Measurements from ENCODE around the gene FBLN1.

Gene FBLN1

DNA sequence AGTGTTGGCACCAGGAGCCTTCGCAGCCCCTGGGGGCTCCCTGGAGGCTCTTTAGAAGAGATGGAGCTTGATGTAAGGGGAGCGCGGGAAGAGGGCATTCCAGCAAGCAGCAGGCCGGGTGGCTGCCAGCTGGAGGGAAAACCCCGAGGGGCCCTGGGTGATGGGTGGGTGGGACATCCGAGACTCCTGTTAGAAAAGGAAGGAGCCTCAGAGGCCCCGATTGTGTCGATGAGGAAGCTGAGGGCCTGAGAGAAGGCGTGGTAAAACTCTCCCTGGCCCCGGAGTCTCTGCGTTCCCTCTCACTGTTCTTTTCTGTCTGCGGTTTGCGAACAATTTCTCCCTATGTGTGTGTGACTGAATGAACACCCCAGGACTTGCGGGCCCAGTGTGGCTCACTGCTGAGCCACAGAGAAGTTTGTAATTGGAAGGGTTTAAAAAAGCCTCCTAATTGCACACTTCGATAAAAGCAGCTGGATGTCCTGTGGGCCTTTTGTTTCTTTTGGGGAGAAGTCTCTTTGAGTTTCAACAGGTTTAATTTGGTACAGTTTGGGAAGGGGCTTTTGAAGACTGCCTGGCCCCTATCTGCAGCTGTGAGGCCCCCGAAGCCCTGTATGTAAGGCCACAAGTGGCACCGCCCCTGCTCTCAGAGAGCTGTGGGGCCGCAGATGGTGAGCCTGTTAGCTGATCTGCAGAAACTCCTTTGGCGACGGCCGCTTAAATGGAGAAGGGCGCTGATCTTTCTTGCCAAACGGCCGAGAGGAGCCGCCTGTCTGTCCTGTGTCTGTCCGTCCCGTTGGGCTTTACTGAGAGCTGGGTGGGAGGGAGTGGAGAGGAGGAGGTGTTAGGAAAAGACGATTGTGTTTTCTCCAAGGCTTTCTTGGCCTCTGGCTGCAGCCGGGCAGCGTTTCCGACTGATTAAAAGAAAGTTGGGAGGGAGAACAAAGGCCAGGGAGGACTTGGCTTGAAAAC is 2.0 kb downstream of the FBLN1 start:
- peaks cover 73% of the 10 kb centered on the region for H3K27me3 Mint-ChIP-seq
- H3K36me3 Mint-ChIP-seq (ENCODE audit: low read depth) = no peaks in the 10 kb centered on the region
- H3K27ac Mint-ChIP-seq = no peak overlapping the region
- no peak overlapping the region for H3K4me3 Mint-ChIP-seq
- no peak for DNase-seq
- peaks cover 6% of the 10 kb centered on the region for H3K4me1 Mint-ChIP-seq (ENCODE audit: low read depth)
- no peaks in the 10 kb centered on the region for H3K9me3 Mint-ChIP-seq

DNA sequence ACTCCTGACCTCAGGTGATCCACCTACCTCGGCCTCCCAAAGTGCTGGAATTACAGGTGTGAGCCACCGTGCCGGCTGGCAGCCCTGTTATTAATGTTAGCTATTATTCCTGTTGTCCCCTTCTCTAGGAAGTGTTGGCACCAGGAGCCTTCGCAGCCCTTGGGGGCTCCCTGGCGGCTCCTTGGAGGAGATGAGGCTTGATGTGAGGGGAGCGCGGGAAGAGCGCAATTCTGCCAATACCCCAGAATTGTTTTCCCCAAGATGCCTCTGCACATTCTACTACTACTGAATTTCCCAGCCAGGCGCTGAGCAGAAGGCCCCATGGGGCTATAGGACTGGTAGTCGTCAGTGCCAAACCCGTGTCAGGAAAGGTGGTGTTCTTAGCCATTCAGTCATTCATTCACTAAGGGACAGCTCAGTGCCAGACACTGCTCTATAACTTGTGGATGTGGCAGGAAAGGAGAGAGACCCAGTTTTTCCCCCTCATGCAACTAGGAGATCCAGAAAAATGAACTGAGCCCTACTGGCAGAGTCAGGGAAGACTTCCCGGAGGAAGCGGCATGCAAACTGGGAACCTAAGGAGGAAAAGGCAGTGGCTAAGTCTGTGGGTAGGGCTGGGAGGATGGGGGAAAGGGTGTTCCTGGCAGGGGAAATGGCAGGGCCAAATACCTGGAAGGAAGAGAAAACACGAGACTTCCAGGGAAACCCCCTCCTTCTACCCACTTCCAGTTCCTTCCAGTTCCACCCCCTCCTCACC is 3.5 kb downstream of the FBLN1 start:
- DNase-seq = no peak
- no peak overlapping the region for H3K27ac Mint-ChIP-seq
- H3K9me3 Mint-ChIP-seq = no peaks in the 10 kb centered on the region
- H3K4me3 Mint-ChIP-seq = no peak overlapping the region
- peaks cover 6% of the 10 kb centered on the region for H3K4me1 Mint-ChIP-seq (ENCODE audit: low read depth)
- H3K36me3 Mint-ChIP-seq (ENCODE audit: low read depth) = no peaks in the 10 kb centered on the region
- peaks cover 58% of the 10 kb centered on the region for H3K27me3 Mint-ChIP-seq

DNA sequence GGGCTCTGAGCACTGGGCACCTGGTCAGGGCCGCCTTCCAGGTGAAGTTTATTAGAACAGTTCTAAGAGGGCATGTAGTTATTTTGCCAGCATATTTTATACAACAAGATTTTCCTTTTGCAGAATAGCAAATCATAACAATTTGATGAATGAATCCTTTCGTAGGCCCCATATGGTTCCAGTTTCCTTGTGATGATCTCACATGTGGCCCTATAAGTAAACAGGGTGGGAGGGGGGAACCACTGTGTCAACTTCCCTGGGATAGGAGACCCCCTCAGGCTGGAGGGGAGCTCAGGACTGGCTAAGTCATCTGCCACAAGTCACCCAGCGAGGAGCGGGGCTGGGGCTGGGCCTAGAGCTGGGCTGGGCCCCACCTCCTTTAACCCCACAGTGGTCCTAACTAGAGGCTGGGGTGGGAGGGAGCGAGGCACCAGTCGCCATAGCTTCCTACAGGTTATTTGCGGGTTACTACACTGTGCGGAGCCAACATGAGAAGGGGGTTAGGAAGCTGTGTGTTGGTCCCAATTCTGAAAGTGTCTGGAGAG is 4.2 kb downstream of the FBLN1 start:
- H3K9me3 Mint-ChIP-seq = no peaks in the 10 kb centered on the region
- H3K27ac Mint-ChIP-seq = no peak overlapping the region
- DNase-seq = no peak
- H3K4me1 Mint-ChIP-seq (ENCODE audit: low read depth) = peaks cover 6% of the 10 kb centered on the region
- no peaks in the 10 kb centered on the region for H3K36me3 Mint-ChIP-seq (ENCODE audit: low read depth)
- peaks cover 53% of the 10 kb centered on the region for H3K27me3 Mint-ChIP-seq
- no peak overlapping the region for H3K4me3 Mint-ChIP-seq

DNA sequence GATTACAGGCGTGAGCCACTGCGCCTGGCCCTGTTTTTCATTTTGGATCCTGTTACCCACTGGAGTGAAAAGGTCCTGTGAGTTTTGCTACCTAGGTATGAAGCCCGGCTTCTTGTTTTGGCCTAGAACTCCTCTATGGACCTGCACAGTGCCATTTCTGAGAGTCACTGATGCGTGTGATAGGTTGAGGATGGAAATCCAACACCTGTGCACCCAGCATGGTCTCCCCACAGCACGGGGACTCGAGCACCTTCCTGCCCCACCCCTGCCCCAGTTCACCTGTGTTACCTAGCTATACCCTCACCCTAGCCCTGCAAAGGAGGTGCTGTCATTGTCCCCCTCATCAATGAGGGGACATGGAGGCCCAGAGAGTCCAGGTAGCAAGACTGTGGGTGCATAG is 5.1 kb downstream of the FBLN1 start:
- Mint-ChIP-seq H3K9me3 (no peaks in the 10 kb centered on the region), H3K4me3 (no peak overlapping the region), H3K27ac (no peak overlapping the region), H3K36me3 (ENCODE audit: low read depth) (no peaks in the 10 kb centered on the region), H3K27me3 (peaks cover 50% of the 10 kb centered on the region), H3K4me1 (ENCODE audit: low read depth) (peaks cover 6% of the 10 kb centered on the region)
- DNase-seq = no peak

DNA sequence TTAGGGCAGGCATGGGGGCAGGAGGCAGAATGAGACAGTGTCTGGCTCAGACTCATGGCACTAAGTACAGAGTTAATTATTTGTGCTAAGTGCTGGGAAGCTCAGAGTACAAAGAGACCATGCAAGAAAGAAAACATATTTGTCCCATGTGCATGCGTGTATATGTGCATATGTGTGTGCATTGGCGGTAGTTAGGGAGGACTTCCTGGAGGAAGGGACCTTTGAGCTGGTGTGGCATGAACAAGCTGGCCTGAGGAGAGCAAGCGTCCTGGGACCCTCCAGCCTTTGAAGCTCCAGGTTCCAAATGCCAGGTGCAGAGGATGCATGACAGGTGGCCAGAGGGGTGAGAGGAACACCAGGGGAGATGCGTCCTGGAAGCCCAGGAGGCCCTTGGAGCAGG is 6.1 kb downstream of the FBLN1 start:
- H3K4me1 Mint-ChIP-seq (ENCODE audit: low read depth) = peaks cover 3% of the 10 kb centered on the region
- no peak overlapping the region for H3K4me3 Mint-ChIP-seq
- DNase-seq = no peak
- no peaks in the 10 kb centered on the region for H3K9me3 Mint-ChIP-seq
- H3K36me3 Mint-ChIP-seq (ENCODE audit: low read depth) = no peaks in the 10 kb centered on the region
- H3K27me3 Mint-ChIP-seq = peaks cover 44% of the 10 kb centered on the region
- H3K27ac Mint-ChIP-seq = no peak overlapping the region

DNA sequence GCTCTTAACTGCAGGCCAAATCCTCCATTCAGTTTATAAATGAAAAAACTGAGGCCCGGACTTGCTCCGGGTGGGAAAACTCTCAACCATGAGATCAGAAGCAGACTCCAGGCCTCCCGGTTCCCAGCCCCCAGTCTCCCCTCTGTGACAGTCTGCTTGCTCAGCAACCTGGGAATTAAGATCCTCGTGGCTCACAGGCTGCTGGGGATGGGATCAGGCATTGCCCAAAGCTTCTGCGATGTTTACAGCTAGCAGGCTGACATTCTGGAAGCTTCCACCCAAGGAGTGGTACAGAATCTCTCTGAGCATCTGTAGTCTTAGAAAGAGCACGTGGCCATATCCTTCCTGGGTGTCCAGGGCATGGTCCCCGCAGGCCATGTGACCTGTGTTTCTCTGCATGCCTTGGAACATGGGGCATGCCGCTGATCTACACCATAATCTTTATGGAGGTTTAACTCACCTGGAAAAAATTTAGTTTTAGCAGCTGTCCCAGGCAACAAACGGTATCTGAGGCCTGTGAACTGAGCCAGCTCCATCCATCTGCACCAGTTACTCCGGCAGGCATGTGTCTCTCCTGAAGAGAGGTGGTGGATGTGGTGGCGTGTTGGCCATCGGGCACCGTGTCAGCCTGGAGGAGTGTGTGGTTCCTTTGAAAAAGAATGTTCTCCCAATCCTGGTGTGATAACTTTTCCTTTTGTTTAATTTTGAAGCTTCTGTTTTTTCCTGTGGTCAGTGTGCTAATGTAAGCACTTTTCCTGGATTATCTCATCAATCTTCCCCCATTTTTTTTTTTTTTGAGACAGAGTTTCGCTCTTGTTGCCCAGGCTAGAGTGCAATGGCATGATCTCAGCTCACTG is 7.9 kb downstream of the FBLN1 start:
- Mint-ChIP-seq H3K4me1 (ENCODE audit: low read depth) (no peaks in the 10 kb centered on the region), H3K4me3 (no peak overlapping the region), H3K9me3 (no peaks in the 10 kb centered on the region), H3K36me3 (ENCODE audit: low read depth) (no peaks in the 10 kb centered on the region), H3K27ac (no peak overlapping the region), H3K27me3 (peaks cover 32% of the 10 kb centered on the region)
- DNase-seq = no peak

DNA sequence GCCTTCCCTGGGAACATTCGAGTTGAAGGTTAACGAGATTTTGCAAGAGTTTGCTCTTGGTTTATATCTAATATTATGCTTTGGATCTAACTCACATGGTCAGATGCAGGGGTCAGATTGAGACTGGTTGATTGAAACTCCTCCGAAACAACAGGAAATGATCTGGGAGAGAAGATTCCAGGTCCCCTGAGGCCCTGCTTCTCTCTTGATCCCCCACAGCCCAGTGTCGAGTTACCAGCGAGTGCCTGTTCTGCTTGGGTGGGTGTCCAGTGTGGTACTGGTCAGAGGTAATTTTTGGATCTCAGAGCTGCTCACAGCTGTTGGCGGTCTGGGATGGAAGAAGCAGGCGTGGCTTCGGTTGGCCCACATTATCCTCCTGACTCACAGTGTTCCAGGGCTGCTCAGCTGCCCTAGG is 9.2 kb downstream of the FBLN1 start:
- peaks cover 30% of the 10 kb centered on the region for H3K27me3 Mint-ChIP-seq
- no peak overlapping the region for H3K27ac Mint-ChIP-seq
- H3K36me3 Mint-ChIP-seq (ENCODE audit: low read depth) = no peaks in the 10 kb centered on the region
- H3K4me1 Mint-ChIP-seq (ENCODE audit: low read depth) = no peaks in the 10 kb centered on the region
- DNase-seq = no peak
- no peaks in the 10 kb centered on the region for H3K9me3 Mint-ChIP-seq
- H3K4me3 Mint-ChIP-seq = no peak overlapping the region

DNA sequence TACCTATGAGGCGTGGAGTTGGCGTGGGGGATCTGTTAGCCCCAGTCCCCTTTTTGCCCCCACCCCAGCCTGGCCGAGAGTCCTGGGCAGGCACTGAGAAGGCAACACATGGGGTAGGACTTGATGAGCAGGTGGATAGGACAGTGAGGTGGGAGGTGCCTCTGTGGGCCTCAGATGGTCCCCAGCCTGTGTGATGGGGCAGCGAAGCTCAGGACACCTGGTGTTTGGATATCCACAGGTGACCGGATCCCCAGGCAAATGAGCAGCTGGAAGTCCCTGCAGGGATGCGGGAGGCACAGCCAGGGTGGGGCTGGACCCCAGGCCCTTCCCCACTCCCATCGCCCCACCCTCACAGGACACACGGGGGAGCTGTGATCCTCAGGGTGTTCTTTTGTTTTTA is 9.7 kb downstream of the FBLN1 start:
- Mint-ChIP-seq H3K36me3 (ENCODE audit: low read depth) (no peaks in the 10 kb centered on the region), H3K27me3 (peaks cover 26% of the 10 kb centered on the region), H3K4me1 (ENCODE audit: low read depth) (no peaks in the 10 kb centered on the region), H3K9me3 (no peaks in the 10 kb centered on the region), H3K4me3 (no peak overlapping the region), H3K27ac (no peak overlapping the region)
- DNase-seq = no peak

DNA sequence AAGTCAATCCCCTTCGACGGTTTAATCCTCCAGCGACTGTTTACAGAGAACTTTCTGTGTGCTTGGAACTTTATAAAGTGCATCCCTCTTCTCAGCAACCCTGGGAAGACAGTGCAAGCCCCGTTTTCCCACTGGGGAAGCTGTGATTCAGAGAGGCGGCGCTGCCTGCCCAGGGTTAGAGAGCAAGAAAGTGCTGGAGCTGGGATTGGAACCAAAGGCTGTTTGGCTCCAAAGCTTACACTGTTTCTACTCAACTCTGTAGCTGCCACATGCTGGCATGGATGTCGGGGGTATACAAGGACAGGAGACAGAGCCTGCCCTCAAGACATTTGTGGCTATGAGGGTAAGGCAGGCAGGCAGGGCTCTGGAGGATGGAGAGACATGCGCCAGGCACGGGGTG is 13.0 kb downstream of the FBLN1 start:
- H3K9me3 Mint-ChIP-seq = no peaks in the 10 kb centered on the region
- no peaks in the 10 kb centered on the region for H3K36me3 Mint-ChIP-seq (ENCODE audit: low read depth)
- no peaks in the 10 kb centered on the region for H3K4me1 Mint-ChIP-seq (ENCODE audit: low read depth)
- H3K27ac Mint-ChIP-seq = no peak overlapping the region
- peaks cover 18% of the 10 kb centered on the region for H3K27me3 Mint-ChIP-seq
- no peak for DNase-seq
- no peak overlapping the region for H3K4me3 Mint-ChIP-seq

DNA sequence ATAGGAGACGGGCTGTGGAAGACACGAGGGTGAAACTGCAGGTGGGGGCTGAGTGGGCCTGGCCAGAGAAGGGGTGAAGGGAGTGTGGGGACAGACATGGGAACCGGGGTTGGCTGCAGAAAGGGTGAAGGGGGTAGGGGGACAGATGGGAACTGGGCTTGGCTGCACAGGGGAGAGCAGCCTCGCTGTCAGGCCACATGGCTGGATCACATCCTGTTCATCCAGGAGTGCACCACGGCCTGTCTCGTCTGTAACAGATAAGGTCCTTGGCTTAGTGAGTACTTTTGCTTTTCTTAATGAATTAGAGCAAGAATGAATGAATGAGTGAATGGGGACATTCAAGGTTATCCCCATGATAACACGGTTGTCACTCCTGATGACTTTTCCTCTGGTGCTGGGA is 13.5 kb downstream of the FBLN1 start:
- no peak for DNase-seq
- H3K4me3 Mint-ChIP-seq = no peak overlapping the region
- no peaks in the 10 kb centered on the region for H3K4me1 Mint-ChIP-seq (ENCODE audit: low read depth)
- H3K27ac Mint-ChIP-seq = no peak overlapping the region
- H3K27me3 Mint-ChIP-seq = peaks cover 18% of the 10 kb centered on the region
- no peaks in the 10 kb centered on the region for H3K9me3 Mint-ChIP-seq
- H3K36me3 Mint-ChIP-seq (ENCODE audit: low read depth) = no peaks in the 10 kb centered on the region

DNA sequence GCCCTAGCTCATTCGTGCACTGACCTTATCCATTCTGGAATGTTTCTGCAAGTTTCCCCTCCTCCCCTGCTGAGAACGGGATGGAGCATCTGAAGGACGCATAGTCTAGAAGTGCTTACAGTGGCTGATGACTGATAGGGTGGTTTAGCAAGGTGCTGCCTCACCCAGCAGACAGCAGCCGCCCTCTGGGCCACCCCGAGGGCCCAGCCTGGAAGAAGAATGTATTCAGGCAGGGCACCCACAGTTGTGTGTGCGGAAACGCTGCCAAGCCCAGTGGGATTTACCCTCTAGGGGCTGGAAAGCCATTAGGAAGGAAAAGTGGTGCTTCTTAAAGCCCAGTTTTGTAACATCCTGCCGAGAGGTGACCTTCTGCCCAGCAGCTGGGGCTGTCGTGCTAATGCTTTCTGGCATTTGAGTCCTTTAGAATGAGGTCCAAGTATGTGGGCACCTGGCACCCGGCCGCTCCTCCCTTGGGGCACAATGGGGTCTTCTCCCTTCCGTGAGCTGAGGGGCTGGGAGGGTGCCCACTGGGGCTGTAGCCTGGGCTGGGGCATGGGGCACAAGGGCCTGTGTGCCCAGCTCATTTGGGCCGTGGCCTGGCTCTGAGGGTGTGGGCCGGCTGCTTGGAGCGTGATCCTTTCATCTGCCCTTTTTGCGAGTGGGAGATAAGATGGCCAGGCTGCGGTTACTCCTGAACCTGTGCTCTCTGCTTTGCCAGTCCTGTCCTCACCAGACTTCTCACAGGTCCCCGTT is 14.4 kb downstream of the FBLN1 start:
- H3K27me3 Mint-ChIP-seq = peaks cover 18% of the 10 kb centered on the region
- H3K4me3 Mint-ChIP-seq = no peak overlapping the region
- DNase-seq = no peak
- H3K4me1 Mint-ChIP-seq (ENCODE audit: low read depth) = no peaks in the 10 kb centered on the region
- H3K9me3 Mint-ChIP-seq = no peaks in the 10 kb centered on the region
- no peak overlapping the region for H3K27ac Mint-ChIP-seq
- no peaks in the 10 kb centered on the region for H3K36me3 Mint-ChIP-seq (ENCODE audit: low read depth)

DNA sequence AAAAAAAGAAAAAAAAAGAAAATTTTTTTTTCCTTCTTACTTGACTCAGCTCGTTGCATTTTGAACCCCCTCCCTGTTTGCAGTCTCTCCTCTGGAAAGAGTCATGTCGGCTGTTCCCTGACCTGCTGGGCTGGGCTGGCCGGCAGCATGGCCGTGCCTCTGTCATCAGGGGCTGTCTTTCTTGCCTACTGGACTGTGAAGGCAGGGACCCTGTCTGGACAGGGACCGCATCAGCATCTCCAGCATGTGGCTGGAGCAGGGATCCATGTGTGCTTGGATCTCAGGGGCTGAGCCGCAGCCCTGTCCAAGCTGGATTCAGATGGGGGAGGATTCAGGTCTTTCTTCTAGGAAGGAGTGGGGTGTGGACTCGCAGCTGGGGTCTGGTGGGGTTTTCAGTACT is 15.5 kb downstream of the FBLN1 start:
- no peak overlapping the region for H3K4me3 Mint-ChIP-seq
- no peak overlapping the region for H3K27ac Mint-ChIP-seq
- H3K36me3 Mint-ChIP-seq (ENCODE audit: low read depth) = no peaks in the 10 kb centered on the region
- DNase-seq = no peak
- no peaks in the 10 kb centered on the region for H3K4me1 Mint-ChIP-seq (ENCODE audit: low read depth)
- peaks cover 18% of the 10 kb centered on the region for H3K27me3 Mint-ChIP-seq
- no peaks in the 10 kb centered on the region for H3K9me3 Mint-ChIP-seq

DNA sequence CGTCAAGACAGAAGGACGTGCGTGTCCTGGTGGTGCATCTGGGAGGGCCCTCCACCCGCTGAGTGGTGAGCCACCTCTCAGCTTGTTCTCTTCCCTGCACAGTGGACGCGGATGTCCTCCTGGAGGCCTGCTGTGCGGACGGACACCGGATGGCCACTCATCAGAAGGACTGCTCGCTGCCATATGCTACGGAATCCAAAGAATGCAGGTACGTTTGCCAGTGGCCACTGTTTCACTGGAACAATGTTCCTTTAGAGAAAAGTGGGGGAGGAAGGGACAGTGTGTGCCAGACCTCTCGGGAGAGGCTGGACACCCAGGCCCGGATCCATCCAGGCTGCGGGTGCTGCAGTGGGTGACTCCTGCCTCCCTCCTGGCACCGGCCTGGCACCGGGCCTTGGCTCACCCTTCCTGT is 15.9 kb downstream of the FBLN1 start:
- Mint-ChIP-seq H3K4me3 (no peak overlapping the region), H3K27ac (no peak overlapping the region), H3K4me1 (ENCODE audit: low read depth) (no peaks in the 10 kb centered on the region), H3K27me3 (peaks cover 18% of the 10 kb centered on the region), H3K9me3 (no peaks in the 10 kb centered on the region), H3K36me3 (ENCODE audit: low read depth) (no peaks in the 10 kb centered on the region)
- DNase-seq = no peak

DNA sequence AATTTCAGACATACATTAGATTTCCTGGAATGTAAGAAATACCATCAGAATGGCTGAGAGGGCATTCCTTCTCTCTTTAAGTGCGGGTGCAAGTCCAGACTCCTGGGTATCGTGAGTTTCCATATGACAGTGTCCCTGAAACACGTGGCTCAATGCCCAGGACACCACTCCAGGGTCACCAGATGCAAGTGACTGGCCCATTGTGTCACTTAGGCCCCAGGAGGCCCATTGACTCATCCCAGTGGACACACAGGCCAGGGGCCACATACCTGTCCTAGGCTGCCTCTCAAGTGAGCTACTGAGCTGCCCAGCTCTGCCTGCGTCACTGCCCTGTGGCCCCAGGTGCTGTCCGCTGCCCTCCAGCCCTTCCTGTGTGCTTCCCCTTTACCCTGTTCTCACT is 18.5 kb downstream of the FBLN1 start:
- Mint-ChIP-seq H3K9me3 (no peaks in the 10 kb centered on the region), H3K27me3 (peaks cover 6% of the 10 kb centered on the region), H3K4me1 (ENCODE audit: low read depth) (no peaks in the 10 kb centered on the region), H3K27ac (no peak overlapping the region), H3K4me3 (no peak overlapping the region), H3K36me3 (ENCODE audit: low read depth) (no peaks in the 10 kb centered on the region)
- DNase-seq = no peak
